ENCODE measurements around the gene MMP15.
"Not testable (repeated sequence)": the region's sequence is repeated elsewhere in the genome, so short reads cannot be mapped to it uniquely, and the experiment has no call there.

The MMP15 gene

GRCh38 chr16:58049232-58050185 lies 24.0 kb downstream of the MMP15 start:
- no peak for DNase-seq (ENCODE audit: low spot score)

DNA sequence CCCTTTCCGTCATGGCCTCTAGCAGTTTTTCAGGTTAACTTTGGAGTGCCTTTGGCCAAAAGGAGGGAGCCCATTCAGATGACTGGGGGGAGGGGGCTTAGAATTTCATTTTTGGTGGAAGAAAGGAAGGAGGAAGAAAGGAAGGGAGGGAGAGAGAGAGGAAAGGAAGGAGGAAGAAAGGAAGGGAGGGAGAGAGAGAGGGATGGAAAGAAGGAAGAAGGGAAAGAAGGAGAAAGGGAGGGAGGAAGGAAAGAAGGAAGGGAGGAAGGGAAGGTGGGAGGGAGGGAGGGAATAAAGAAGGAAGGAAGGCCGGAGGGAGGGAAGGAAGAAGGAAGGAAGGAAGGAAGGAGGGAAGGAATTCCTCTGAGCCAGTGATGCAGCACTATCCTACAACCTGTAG lies 25.7 kb downstream of the MMP15 start:
- DNase-seq (ENCODE audit: low spot score): no peak

DNA sequence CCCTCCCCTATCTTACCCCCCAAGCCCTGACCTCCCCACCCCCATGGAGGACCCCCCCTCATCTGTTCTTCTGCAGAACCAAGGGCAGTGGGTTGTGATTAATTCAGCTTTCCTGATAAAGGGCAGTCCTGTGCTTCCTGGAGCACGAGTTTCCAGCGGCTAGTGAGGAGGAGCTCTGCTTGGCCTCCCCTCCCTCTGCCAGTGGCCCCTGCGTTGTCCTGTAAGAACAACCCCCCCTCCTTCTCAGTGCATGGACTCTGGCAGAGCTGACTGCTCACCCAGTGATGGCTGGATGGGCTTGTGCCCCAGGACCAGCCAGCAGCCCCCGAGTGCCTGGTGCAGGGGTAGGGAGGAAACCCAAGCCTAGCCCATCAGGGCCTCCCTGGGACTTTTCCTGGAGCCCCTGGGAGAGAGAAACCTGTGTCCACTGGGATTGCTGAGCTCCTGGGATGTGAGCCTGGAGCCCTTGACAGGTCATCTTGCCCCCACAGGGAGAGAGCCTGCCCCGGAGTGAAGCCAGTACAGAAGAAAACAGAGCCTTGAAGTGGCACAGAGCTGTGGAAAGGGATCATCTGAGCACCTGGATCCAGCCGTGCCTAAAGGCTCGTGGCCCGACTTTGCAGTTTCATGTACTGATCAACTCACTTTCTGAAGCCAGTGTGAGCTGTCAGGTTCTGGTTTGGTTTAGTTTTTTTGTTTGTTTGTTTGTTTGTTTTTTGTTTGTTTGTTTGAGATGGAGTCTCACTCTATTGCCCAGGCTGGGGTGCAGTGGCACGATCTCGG lies 26.5 kb downstream of the MMP15 start:
- no peak for DNase-seq (ENCODE audit: low spot score)

DNA sequence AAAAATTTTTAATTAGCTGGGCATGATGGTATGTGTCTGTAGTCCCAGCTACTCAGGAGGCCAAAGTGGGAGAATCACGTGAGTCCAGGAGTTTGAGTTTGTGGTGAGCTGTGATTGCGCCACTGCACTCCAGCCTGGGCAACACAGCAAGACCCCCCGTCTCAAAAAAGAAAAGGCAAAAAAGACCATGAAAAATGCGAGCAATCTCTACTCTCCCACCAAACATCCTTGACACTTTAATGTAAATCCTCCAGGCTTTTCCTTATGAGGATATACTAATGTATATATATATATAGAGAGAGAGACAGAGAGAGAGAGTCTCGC lies 28.1 kb downstream of the MMP15 start:
- no peak for DNase-seq (ENCODE audit: low spot score)

DNA sequence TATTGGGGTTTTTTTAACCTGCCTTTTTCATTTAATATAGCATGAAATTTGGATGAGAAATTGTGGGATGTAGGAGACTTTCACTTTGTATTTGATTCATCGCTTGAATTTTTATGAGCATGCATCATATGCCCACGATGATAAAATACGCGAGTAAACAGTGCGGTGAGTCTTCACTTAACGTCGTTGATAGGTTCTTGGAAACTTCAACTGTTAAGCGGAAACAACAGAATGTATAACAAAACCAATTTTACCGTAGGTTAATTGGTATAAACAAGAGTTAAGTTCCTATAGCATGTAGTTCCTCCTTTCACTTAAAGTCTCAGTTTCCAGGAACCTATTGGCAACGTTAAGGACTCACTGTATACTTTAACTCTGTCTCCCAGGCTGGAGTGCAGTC lies 28.7 kb downstream of the MMP15 start:
- no peak for DNase-seq (ENCODE audit: low spot score)

- no peak for DNase-seq (ENCODE audit: low spot score)
Measured at GRCh38 chr16:58056580-58056979, 31.0 kb downstream of the MMP15 start.

DNA sequence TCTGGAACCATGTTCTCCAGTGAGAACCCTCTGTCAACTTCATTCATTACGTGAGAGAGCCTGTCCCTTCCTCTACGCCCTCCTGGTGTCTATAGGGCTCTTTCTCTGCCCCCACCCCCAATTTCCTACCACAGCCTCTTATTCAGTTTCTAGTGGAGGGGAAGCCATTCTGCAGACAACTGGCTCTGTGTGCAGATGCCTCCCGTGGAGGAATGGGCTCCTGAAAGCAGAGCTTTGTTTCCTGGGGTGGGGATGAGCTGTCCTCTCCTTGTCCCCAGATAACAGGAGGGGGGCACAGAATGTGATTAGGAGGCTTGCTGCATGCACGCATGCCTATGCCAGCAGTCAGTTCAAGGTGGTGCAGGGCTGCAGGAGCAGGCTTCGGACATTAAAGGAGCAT lies 31.6 kb downstream of the MMP15 start:
- no peak for DNase-seq (ENCODE audit: low spot score)

GRCh38 chr16:58057784-58058183 lies 32.2 kb downstream of the MMP15 start:
- DNase-seq (ENCODE audit: low spot score): no peak

DNA sequence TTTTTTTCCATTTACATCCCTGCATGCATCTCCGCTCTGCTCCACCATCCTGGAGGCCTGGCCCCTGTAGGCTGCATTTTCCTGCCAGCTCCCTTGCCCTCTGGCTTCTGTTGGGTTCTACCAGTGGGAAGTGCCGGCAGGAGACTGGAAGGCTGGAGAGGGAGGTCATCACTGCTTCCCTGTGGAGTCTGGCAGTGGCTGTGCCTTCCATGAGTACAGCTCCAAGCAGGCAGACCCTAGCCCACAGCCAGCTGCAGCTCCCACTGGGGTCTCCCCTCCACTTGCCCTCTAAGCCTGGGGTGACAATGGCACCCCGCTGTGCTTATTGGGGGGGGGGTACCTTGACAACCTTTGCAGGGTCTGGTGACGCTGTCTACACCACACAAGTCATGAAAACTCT lies 37.3 kb downstream of the MMP15 start:
- DNase-seq (ENCODE audit: low spot score): no peak

GRCh38 chr16:58063377-58064076 lies 38.0 kb downstream of the MMP15 start:
- no peak for DNase-seq (ENCODE audit: low spot score)

- no peak for DNase-seq (ENCODE audit: low spot score)
Measured at GRCh38 chr16:58070585-58070984, 45.0 kb downstream of the MMP15 start.

GRCh38 chr16:58072134-58072533 lies 46.6 kb downstream of the MMP15 start:
- not testable (repeated sequence) for DNase-seq (ENCODE audit: low spot score)

DNA sequence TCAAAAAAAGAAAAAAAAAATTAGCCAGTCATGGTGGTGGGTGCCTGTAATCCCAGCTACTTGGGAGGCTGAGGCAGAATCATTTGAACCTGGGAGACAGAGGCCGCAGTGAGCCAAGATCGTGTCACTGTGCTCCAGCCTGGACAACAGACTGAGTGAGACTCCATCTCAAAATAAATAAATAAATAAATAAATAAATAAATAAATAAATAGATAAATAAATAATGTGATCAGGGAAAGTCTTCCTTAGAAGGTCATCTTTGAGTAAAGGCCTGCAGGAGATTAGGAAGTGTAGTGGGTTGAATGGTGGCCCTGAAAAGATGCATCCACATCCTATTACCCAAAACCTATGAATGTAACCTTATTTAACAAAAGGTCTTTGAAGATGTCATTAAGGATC lies 47.5 kb downstream of the MMP15 start:
- not testable (repeated sequence) for DNase-seq (ENCODE audit: low spot score)

- no peak for DNase-seq (ENCODE audit: low spot score)
Measured at GRCh38 chr16:58074657-58075056, 49.1 kb downstream of the MMP15 start.

DNA sequence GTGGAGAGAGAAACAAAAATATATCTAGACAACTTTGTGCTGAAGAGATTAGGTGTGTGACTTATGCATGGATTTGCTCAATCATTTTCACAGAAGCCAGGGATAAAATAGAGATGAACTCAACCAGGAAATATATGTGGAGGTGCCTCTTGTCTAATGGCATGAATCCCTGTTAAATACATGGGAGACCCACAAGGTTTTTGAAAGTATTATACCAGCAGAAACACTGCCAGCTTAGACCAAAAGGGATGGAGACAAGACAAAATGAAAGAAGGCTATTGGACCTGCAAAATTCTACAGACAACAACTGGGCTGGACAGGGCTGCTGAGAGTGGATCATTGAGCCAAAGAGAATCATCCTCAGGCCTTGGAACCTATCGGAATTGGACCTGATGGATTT lies 51.0 kb downstream of the MMP15 start:
- DNase-seq (ENCODE audit: low spot score): no peak

DNA sequence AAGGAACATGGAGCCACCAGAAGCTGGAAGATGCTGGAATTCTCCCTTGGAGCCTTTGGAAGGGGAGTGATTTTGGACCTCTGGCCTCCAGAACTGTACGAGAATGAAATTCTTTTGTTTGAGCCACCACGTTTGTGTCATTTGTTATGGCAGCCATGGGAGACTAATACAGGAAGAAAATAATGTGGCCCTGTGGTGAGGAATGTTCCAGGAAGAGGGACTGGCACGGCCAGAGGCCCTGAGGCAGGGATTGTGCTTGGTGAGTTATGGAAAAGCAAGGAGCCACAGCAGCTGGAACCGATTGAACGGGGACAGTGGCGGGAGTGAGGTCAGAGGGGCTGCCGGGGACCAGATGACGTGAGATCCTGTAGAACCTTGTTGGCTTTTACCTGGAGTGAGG lies 52.2 kb downstream of the MMP15 start:
- DNase-seq (ENCODE audit: low spot score): no peak

- DNase-seq (ENCODE audit: low spot score): not testable (repeated sequence)
Measured at GRCh38 chr16:58080657-58081056, 55.1 kb downstream of the MMP15 start.

- no peak for DNase-seq (ENCODE audit: low spot score)
Measured at GRCh38 chr16:58082381-58082780, 56.8 kb downstream of the MMP15 start.

- DNase-seq (ENCODE audit: low spot score): no peak
Measured at GRCh38 chr16:58084635-58085034, 59.1 kb downstream of the MMP15 start.

GRCh38 chr16:58085171-58085570 lies 59.6 kb downstream of the MMP15 start:
- DNase-seq (ENCODE audit: low spot score): no peak

- DNase-seq (ENCODE audit: low spot score): no peak
Measured at GRCh38 chr16:58085584-58086251, 60.2 kb downstream of the MMP15 start.
